PC-3 (cell line): ENCODE results near the gene MON1B.

Experiments
- CTCF ChIP-seq: fragments of 300-600 bp; sonication (generic); conservative IDR thresholded peaks from 2 replicates; pipeline ENCODE4 v1.5.1; 2017; ENCODE audit warnings: antibody characterized with exemption, low read depth, mild to moderate bottlenecking, low read length
- EZH2 ChIP-seq: fragments of 300-600 bp; sonication (generic); IDR thresholded peaks from one replicate; pipeline ENCODE4 v1.6.1; 2017; ENCODE audit warnings: antibody characterized with exemption, mild to moderate bottlenecking, low read length; ENCODE audit not compliant: unreplicated experiment
- EZH2phosphoT487 ChIP-seq: fragments of 300-600 bp; sonication (generic); IDR thresholded peaks from 2 replicates; pipeline ENCODE4 v1.6.1; 2018; ENCODE audit warnings: mild to moderate bottlenecking, antibody characterized with exemption, low read length, borderline replicate concordance

DNA sequence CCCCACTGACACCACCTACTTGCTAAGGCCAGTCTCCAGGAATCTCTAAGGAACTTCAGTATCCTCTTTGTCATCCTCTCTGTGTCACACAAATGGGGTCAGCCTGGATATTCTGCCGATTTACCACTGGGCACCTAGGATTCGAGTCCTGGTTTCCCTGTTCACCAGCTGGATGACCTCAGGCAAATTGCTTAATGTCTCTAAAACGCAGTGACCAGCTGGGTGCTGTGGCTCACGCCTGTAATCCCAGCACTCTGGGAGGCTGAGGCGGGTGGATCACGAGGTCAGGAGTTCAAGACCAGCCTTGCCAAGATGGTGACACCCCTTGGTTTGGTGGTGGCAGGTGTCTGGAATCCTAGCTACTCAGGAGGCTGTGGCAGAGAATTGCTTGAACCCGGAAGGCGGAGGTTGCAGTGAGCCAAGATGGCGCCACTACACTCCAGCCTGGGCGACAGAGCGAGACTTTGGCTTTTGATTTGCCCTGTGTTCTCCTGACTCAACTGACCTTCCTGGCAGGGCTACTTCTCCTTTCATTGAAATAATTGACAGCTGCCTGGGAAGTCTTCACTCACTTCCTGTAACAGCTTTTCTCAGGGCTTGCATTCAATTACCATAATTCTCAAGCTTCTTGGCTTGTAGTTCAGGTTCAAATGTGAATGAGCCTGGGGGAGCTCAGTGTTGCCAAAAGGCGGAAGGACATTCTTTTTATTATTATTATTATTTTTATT is 23.6 kb downstream of the MON1B start:
- TF ChIP-seq CTCF, result no peak
- no peak for TF ChIP-seq EZH2phosphoT487
- TF ChIP-seq EZH2, result no peak
